ENCODE results near the gene RBM20. TPM values are rescaled to one million over a fixed set of nuclear protein-coding genes. Genes with fewer than 3 reads are reported as not detected.

RBM20 gene
- total and polyA plus RNA-seq, 2 experiments from 2014 or later: 0.05 to 0.17 TPM

DNA sequence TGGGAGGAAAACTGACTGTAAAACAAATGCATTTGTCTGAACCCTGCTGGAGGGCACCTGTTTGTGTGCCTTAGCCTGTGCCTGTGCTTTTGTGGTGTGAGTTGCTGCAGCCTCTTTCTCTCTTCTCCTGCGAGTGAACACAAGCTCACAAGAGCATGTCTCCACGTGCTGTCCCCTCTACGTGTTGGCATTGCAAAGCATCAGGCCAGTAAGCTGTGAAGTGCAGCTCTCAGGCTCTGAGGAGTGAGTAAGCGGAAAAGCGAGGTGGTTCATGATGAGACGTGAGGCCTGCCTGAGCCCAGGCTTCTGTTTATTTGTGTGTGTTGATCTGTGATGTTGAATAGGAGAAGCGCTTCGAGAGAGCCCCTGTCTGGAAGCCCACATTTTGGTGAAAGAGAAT is 142.0 kb downstream of the RBM20 start:
- no peak overlapping the region for H3K4me3 Mint-ChIP-seq
- Histone ChIP-seq H3K36me3 (ENCODE audit: insufficient read depth) (no peaks in the 10 kb centered on the region), H3K4me2 (no peak overlapping the region)

More for the DNA sequence above, 142.0 kb downstream of the RBM20 start:
- Mint-ChIP-seq H3K9me3 (no peaks in the 10 kb centered on the region), H3K36me3 (ENCODE audit: low read depth) (no peaks in the 10 kb centered on the region), H3K27me3 (ENCODE audit: insufficient read depth, low read depth, poor library complexity) (peaks cover 7% of the 10 kb centered on the region), H3K4me1 (peaks cover 10% of the 10 kb centered on the region), H3K27ac (peak overlapping the region; percentile 25; the same call in 1 of the 2 replicates)
- DNase-seq (ENCODE audit: low spot score) (no peak), ATAC-seq (peak; percentile 55)
- Histone ChIP-seq H3K27me3 (ENCODE audit: insufficient read depth) (no peaks in the 10 kb centered on the region), H3F3A (replicated peaks; ENCODE audit: low read depth) (no peaks in the 10 kb centered on the region), H2AFZ (peak overlapping the region; percentile 95), H3K79me2 (replicated peaks; ENCODE audit: insufficient read depth) (no peaks in the 10 kb centered on the region), H3K27ac (ENCODE audit: low read depth) (no peak overlapping the region), H3K4me1 (ENCODE audit: insufficient read depth) (no peaks in the 10 kb centered on the region), H3K4me3 (no peak overlapping the region), H4K20me1 (replicated peaks; ENCODE audit: insufficient read depth) (no peaks in the 10 kb centered on the region), H3K9me2 (ENCODE audit: insufficient read depth) (no peaks in the 10 kb centered on the region)
- no peak for TF ChIP-seq STAT1 (IDR thresholded peaks at IDR 0.05; ENCODE audit: unreplicated experiment)
- no peak for TF ChIP-seq ZNF114 (CRISPR knock-in tag; IDR thresholded peaks at IDR 0.05)
- TF ChIP-seq, protein P1, sequence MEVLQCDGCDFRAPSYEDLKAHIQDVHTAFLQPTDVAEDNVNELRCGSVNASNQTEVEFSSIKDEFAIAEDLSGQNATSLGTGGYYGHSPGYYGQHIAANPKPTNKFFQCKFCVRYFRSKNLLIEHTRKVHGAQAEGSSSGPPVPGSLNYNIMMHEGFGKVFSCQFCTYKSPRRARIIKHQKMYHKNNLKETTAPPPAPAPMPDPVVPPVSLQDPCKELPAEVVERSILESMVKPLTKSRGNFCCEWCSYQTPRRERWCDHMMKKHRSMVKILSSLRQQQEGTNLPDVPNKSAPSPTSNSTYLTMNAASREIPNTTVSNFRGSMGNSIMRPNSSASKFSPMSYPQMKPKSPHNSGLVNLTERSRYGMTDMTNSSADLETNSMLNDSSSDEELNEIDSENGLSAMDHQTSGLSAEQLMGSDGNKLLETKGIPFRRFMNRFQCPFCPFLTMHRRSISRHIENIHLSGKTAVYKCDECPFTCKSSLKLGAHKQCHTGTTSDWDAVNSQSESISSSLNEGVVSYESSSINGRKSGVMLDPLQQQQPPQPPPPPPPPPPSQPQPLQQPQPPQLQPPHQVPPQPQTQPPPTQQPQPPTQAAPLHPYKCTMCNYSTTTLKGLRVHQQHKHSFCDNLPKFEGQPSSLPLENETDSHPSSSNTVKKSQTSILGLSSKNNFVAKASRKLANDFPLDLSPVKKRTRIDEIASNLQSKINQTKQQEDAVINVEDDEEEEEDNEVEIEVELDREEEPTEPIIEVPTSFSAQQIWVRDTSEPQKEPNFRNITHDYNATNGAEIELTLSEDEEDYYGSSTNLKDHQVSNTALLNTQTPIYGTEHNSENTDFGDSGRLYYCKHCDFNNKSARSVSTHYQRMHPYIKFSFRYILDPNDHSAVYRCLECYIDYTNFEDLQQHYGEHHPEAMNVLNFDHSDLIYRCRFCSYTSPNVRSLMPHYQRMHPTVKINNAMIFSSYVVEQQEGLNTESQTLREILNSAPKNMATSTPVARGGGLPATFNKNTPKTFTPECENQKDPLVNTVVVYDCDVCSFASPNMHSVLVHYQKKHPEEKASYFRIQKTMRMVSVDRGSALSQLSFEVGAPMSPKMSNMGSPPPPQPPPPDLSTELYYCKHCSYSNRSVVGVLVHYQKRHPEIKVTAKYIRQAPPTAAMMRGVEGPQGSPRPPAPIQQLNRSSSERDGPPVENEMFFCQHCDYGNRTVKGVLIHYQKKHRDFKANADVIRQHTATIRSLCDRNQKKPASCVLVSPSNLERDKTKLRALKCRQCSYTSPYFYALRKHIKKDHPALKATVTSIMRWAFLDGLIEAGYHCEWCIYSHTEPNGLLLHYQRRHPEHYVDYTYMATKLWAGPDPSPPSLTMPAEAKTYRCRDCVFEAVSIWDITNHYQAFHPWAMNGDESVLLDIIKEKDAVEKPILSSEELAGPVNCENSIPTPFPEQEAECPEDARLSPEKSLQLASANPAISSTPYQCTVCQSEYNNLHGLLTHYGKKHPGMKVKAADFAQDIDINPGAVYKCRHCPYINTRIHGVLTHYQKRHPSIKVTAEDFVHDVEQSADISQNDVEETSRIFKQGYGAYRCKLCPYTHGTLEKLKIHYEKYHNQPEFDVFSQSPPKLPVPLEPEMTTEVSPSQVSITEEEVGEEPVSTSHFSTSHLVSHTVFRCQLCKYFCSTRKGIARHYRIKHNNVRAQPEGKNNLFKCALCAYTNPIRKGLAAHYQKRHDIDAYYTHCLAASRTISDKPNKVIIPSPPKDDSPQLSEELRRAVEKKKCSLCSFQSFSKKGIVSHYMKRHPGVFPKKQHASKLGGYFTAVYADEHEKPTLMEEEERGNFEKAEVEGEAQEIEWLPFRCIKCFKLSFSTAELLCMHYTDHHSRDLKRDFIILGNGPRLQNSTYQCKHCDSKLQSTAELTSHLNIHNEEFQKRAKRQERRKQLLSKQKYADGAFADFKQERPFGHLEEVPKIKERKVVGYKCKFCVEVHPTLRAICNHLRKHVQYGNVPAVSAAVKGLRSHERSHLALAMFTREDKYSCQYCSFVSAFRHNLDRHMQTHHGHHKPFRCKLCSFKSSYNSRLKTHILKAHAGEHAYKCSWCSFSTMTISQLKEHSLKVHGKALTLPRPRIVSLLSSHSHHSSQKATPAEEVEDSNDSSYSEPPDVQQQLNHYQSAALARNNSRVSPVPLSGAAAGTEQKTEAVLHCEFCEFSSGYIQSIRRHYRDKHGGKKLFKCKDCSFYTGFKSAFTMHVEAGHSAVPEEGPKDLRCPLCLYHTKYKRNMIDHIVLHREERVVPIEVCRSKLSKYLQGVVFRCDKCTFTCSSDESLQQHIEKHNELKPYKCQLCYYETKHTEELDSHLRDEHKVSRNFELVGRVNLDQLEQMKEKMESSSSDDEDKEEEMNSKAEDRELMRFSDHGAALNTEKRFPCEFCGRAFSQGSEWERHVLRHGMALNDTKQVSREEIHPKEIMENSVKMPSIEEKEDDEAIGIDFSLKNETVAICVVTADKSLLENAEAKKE (CRISPR knock-in tag; IDR thresholded peaks at IDR 0.05): no peak

Data from GM23338 (cell line).